ENCODE data around the gene TRIM62.

DNA sequence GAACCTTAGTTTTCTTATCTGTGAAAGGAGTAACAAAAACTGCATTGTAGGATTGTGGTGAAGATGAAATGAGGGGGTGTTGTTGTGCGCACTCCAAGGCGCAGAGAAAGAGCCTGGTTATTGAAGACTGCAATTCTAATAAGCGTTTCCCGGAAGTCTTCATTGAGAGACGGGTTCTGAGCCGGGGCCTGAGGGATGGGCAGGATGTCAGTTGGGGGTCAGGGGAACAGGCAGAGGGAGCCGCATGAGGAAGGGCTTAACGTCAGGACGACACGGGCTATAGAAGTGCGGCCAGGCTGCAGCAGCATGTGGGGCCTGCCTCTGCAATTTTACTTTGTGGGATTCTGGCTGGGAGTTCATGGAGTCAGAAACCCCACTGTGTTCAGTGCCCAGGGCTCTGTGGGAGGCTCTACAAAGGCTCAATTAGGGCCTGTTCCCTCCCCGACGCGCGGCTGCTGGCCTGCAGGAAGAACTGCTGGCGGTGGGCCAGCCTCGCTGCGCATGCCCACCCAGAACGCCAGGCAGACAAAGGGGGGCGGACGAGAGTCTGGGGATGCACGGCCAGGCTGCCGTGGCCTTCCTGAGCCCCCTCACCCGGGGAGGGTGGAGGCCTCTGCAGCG is 20.7 kb downstream of the TRIM62 start:
- TF ChIP-seq, protein P1, sequence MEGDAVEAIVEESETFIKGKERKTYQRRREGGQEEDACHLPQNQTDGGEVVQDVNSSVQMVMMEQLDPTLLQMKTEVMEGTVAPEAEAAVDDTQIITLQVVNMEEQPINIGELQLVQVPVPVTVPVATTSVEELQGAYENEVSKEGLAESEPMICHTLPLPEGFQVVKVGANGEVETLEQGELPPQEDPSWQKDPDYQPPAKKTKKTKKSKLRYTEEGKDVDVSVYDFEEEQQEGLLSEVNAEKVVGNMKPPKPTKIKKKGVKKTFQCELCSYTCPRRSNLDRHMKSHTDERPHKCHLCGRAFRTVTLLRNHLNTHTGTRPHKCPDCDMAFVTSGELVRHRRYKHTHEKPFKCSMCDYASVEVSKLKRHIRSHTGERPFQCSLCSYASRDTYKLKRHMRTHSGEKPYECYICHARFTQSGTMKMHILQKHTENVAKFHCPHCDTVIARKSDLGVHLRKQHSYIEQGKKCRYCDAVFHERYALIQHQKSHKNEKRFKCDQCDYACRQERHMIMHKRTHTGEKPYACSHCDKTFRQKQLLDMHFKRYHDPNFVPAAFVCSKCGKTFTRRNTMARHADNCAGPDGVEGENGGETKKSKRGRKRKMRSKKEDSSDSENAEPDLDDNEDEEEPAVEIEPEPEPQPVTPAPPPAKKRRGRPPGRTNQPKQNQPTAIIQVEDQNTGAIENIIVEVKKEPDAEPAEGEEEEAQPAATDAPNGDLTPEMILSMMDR (IDR thresholded peaks at IDR 0.05), result no peak
- TF ChIP-seq POLR2A (IDR thresholded peaks at IDR 0.05) (no peak), POLR2AphosphoS5 (IDR thresholded peaks at IDR 0.05) (no peak)
